ENCODE results near the gene CENPM. TPM values are rescaled to one million over a fixed set of nuclear protein-coding genes. Genes with fewer than 3 reads are reported as not detected.
A peak's percentile ranks its signal among the peaks of the same experiment; 100 is the strongest.
"Not testable (repeated sequence)": the region's sequence is repeated elsewhere in the genome, so short reads cannot be mapped to it uniquely, and the experiment has no call there.

Gene CENPM
- total RNA-seq, 2 donors from 2014 or later, result 26.9 to 28.3 TPM

DNA sequence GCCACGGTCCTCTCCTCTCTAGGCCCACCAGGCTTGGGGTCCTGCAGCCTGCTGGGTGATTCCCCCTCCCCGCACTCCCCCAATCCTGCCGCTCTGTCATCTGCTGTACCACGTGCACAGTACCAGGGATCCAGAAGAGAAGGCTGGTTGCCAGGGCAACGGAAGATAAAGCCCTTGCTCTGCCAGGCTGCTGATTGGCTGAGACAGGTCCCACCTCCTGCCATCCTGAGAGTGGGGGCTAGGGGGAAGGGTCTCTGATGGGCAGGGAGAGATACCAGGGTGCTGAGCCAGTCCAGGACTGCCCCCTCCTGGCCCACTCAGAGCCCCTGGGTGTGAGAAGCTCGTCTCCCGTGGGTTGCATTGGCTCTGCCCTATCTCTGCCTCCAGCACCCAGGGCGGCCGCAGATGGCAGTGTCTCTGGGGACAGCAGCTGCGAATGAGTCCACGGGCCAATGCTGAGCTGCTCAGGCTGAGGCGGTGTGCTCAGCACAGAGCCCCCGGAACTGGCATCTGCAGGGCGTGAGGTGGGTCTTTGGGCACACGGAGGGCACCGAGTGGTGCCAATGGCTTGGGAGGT is 5.0 kb upstream of the CENPM start, which contains the start of gene SMIM45:
SMIM45 (plus strand) TSS at position 253 of the 577 bp plus-strand sequence.
- ATAC-seq (no peak), DNase-seq (no peak)

DNA sequence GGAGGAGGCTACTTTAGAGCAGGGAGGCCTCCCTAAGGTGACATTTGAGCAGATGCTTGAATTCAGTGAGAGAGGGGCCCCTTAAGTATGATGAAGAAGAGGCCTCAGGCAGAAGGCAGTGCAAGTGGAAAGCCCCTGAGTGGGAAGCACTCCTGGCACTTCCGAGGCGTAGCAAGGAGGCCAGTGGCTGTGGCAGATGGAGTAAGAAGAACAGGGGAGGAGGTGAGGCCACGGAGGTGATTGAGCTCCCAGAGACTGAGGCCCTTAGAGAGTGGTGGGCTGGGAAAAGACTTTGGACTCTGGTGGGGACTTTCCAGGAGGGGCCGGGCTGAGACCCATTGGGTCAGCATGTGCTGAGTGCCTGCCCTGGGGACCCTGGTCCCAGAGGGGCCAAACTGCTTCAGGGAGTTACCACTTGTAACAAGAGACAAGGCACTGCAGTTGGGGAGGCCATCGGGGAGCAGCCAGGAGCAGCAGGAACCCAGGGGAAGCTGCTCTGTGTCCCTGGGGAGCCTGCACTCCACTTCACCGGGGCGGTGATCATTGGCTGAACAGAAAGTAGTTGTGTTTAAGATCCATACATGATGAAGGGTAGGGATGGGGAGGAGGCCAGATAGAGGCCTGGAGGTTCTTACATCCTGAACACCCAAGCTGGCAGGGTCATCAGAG is 2.5 kb upstream of the CENPM start:
- DNase-seq, result no peak
- Mint-ChIP-seq H3K27me3 (no peaks in the 10 kb centered on the region), H3K36me3 (ENCODE audit: low read depth) (no peaks in the 10 kb centered on the region), H3K4me1 (peaks cover 12% of the 10 kb centered on the region), H3K4me3 (no peak overlapping the region), H3K27ac (no peak overlapping the region)
- H3K9me3 ChIP-seq (ENCODE audit: control insufficient read depth, low read length, poor library complexity, severe bottlenecking), result no peaks in the 10 kb centered on the region
- no peak for ATAC-seq

More for the DNA sequence above, 5.0 kb upstream of the CENPM start, which contains the start of gene SMIM45:
- no peaks in the 10 kb centered on the region for H3K9me3 ChIP-seq (ENCODE audit: control insufficient read depth, low read length, poor library complexity, severe bottlenecking)
- Mint-ChIP-seq H3K4me3 (no peak within 1 kb of the TSS), H3K4me1 (peaks cover 5% of the 10 kb centered on the region), H3K27me3 (no peaks in the 10 kb centered on the region), H3K27ac (no peak within 1 kb of the TSS), H3K36me3 (ENCODE audit: low read depth) (no peaks in the 10 kb centered on the region)

GRCh38 chr22:41948928-41949296 is 2.0 kb upstream of the CENPM start:
- peaks cover 12% of the 10 kb centered on the region for H3K4me1 Mint-ChIP-seq
- H3K27ac Mint-ChIP-seq, result peak overlapping the region; percentile 56
- H3K27me3 Mint-ChIP-seq; DNase-seq; ATAC-seq; H3K36me3 Mint-ChIP-seq (ENCODE audit: low read depth); H3K4me3 Mint-ChIP-seq; H3K9me3 ChIP-seq (ENCODE audit: control insufficient read depth, low read length, poor library complexity, severe bottlenecking): not testable (repeated sequence)

DNA sequence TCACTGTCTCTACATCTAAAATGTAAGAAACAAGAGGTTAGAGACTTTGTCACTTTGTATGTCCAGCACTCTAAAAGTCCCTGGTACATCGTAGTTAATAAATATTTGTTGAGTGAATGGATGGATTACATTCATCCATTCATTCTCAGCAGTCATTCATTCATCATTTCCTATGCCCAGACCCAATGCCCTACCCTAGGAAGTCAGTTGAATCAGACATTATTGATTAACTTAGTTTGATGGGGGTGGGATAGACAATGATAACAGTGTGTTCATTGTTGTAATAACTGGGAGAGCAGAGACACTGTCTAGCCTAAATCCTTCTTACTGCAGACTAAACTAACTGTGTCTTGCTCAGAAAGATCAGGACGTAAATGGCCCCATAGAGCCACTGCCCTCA is 1.2 kb upstream of the CENPM start:
- no peak overlapping the region for H3K27ac Mint-ChIP-seq
- DNase-seq, result no peak
- H3K27me3 Mint-ChIP-seq, result no peaks in the 10 kb centered on the region
- H3K9me3 ChIP-seq (ENCODE audit: control insufficient read depth, low read length, poor library complexity, severe bottlenecking), result no peaks in the 10 kb centered on the region
- peaks cover 14% of the 10 kb centered on the region for H3K4me1 Mint-ChIP-seq
- peak overlapping the region; percentile 12 for H3K4me3 Mint-ChIP-seq
- no peaks in the 10 kb centered on the region for H3K36me3 Mint-ChIP-seq (ENCODE audit: low read depth)
- no peak for ATAC-seq

DNA sequence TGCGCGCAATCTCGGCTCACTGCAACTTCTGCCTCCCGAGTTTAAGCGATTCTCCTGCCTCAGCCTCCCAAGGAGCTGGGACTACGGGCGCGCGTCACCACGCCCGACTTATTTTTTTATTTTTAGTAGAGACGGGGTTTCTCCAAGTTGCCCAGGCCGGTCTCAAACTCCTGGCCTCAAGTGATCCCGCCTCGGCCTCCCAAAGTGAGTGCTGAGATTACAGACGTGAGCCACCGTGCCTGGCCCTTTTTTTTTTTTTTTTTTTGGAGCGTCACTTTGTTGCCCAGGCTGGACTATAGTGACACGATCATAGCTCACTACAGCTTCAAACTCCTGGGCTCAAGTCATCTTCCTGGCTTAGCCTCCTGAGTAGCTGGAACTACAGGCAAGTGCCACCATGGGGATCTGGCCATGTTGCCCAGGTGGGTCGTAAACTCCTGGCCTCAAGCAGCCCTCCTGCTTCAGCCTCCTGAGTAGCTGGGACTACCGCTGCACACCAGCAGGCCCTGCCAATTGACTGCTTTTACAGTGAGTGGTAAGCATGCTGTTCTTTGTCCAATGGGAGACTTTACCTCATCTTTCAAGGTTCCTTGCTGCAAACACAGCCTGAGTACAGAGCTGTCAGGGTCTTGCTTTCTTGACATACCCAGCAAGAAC is 600 bp upstream of the CENPM start:
- Mint-ChIP-seq H3K27me3 (no peaks in the 10 kb centered on the region), H3K4me1 (peaks cover 14% of the 10 kb centered on the region), H3K4me3 (peak overlapping the region; percentile 91), H3K36me3 (ENCODE audit: low read depth) (no peaks in the 10 kb centered on the region), H3K27ac (peak overlapping the region; percentile 32)
- ATAC-seq (no peak), DNase-seq (no peak)
- H3K9me3 ChIP-seq (ENCODE audit: control insufficient read depth, low read length, poor library complexity, severe bottlenecking), result no peaks in the 10 kb centered on the region

- Mint-ChIP-seq H3K4me1 (peaks cover 37% of the 10 kb centered on the region), H3K36me3 (ENCODE audit: low read depth) (no peaks in the 10 kb centered on the region), H3K4me3 (no peak overlapping the region), H3K27ac (peak overlapping the region; percentile 86), H3K27me3 (no peaks in the 10 kb centered on the region)
- no peak for ATAC-seq
- no peaks in the 10 kb centered on the region for H3K9me3 ChIP-seq (ENCODE audit: control insufficient read depth, low read length, poor library complexity, severe bottlenecking)
- no peak for DNase-seq
These were observed 3.2 kb downstream of the CENPM start for GRCh38 chr22:41943661-41944209.

DNA sequence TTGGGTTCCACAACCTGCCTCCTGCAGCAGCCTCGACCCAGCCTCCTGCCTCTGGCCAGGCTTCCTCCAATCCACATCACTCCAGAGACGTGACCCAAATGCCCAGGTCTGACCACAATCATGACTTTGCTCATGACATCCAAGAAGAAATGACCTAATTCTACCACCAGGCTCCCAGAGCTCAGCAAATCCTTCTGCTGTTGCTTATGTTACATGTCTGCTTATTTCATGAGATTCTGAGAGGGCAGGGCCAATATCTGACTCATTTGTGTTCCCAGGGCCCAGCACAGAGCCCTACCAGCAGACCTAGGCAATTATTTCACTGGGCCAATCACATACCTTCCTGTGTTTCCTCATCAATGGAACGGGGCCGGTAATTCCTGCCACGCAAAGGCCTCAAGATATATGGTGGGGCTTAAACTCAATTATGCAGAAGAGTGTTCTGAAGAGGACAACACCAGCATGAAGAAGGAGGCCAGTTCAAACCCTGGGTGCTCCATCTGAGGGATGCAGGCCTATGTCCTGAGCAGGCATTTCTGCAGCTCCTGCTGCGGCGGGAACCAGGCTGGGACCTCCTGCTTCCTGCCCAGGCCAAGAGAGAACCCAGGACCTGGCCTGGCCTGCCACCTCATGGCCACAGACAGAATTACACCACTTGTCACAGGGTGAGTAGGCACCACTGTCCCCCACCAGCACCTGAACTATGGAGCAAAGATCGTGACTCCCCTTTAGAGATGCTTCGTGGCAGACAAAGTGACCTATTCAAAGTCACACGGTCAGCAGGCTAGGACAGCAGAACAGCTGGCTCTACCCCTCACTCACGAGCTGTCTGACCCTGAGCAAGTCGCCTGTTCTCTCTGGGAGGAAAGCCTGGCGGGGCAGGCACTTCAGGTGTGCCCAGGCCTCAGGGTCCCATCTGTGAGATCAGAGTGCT is 5.9 kb downstream of the CENPM start:
- no peaks in the 10 kb centered on the region for H3K27me3 Mint-ChIP-seq
- no peaks in the 10 kb centered on the region for H3K36me3 Mint-ChIP-seq (ENCODE audit: low read depth)
- H3K9me3 ChIP-seq (ENCODE audit: control insufficient read depth, low read length, poor library complexity, severe bottlenecking), result no peaks in the 10 kb centered on the region
- H3K4me1 Mint-ChIP-seq, result peaks cover 36% of the 10 kb centered on the region
- ATAC-seq, result peak; percentile 57
- peak overlapping the region; percentile 99 for H3K27ac Mint-ChIP-seq
- DNase-seq, result peak; percentile 67 to 83 (median 72)
- H3K4me3 Mint-ChIP-seq, result peak overlapping the region; percentile 68

GRCh38 chr22:41939981-41940831 is 6.7 kb downstream of the CENPM start:
- no peaks in the 10 kb centered on the region for H3K9me3 ChIP-seq (ENCODE audit: control insufficient read depth, low read length, poor library complexity, severe bottlenecking)
- H3K27me3 Mint-ChIP-seq, result no peaks in the 10 kb centered on the region
- H3K4me3 Mint-ChIP-seq, result peak overlapping the region; percentile 91
- H3K4me1 Mint-ChIP-seq, result peaks cover 33% of the 10 kb centered on the region
- ATAC-seq (peak; percentile 82), DNase-seq (peak; percentile 79 to 89 (median 85))
- peak overlapping the region; percentile 99 for H3K27ac Mint-ChIP-seq
- no peaks in the 10 kb centered on the region for H3K36me3 Mint-ChIP-seq (ENCODE audit: low read depth)

DNA sequence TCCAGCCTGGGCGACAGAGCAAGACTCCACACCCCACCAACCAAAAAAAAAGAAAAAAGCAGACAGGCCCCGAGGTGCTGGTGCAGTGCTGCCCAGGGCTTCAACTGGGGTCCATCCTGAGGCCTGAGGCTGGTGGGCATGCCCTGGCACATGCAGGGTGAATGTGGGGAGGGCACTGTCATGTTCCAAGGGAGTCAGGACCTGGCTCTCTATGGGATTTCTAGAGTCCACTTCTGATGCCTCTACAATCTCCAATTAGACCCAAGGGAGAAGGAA is 10.1 kb downstream of the CENPM start:
- H3K4me1 Mint-ChIP-seq, result peaks cover 36% of the 10 kb centered on the region
- H3K36me3 Mint-ChIP-seq (ENCODE audit: low read depth), result no peaks in the 10 kb centered on the region
- no peak for DNase-seq
- no peaks in the 10 kb centered on the region for H3K9me3 ChIP-seq (ENCODE audit: control insufficient read depth, low read length, poor library complexity, severe bottlenecking)
- ATAC-seq, result no peak
- no peaks in the 10 kb centered on the region for H3K27me3 Mint-ChIP-seq
- peak overlapping the region; percentile 99 for H3K27ac Mint-ChIP-seq
- H3K4me3 Mint-ChIP-seq, result peak overlapping the region; percentile 12

DNA sequence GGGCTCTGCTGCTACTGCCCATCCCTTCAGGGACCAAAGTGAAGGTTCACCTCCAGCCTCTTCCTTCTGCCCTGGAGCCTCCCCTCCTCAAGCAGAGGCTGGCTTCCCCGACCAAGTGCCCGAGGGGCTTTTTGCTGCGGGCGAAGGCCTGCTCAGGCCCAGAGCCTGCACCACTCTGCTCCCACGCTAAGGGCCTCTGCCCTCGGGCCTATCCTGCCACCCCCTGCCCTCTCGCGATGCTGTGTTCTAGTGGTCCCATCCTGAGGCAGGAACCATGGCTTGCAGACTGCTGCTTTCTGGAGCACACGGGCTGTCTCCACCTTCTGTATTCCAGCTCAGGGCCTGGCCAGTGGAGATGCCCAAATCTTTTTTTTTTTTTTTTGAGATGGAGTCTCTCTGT is 11.4 kb downstream of the CENPM start:
- H3K9me3 ChIP-seq (ENCODE audit: control insufficient read depth, low read length, poor library complexity, severe bottlenecking), result no peaks in the 10 kb centered on the region
- no peaks in the 10 kb centered on the region for H3K27me3 Mint-ChIP-seq
- H3K4me1 Mint-ChIP-seq, result peaks cover 25% of the 10 kb centered on the region
- ATAC-seq (no peak), DNase-seq (no peak)
- H3K27ac Mint-ChIP-seq, result peak overlapping the region; percentile 99
- H3K36me3 Mint-ChIP-seq (ENCODE audit: low read depth), result no peaks in the 10 kb centered on the region
- H3K4me3 Mint-ChIP-seq, result no peak overlapping the region

DNA sequence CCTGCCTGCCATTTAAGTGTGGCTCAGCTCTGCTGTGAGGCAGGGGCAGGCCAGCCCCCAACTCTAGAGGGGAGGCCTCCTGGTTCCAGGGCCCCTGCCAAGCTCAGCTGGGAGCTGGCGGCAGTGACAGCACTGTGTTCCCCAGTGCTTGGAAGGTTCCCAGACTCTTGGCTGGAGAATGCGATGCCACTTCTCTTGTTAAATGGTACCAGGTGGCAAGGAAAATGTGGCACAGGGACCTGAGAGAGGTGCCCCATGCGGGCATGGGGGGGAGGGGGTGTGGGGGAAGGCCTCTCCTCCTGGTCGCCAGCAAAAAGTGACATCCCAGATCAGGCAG is 12.0 kb downstream of the CENPM start:
- DNase-seq (no peak), ATAC-seq (no peak)
- peaks cover 22% of the 10 kb centered on the region for H3K4me1 Mint-ChIP-seq
- no peak overlapping the region for H3K4me3 Mint-ChIP-seq
- H3K27ac Mint-ChIP-seq, result peak overlapping the region; percentile 81
- no peaks in the 10 kb centered on the region for H3K9me3 ChIP-seq (ENCODE audit: control insufficient read depth, low read length, poor library complexity, severe bottlenecking)
- no peaks in the 10 kb centered on the region for H3K27me3 Mint-ChIP-seq
- H3K36me3 Mint-ChIP-seq (ENCODE audit: low read depth), result no peaks in the 10 kb centered on the region

GRCh38 chr22:41934284-41935014 is 12.5 kb downstream of the CENPM start:
- ATAC-seq, result no peak
- DNase-seq, result no peak
- peak overlapping the region; percentile 81 for H3K27ac Mint-ChIP-seq

More at GRCh38 chr22:41934284-41935014, 12.5 kb downstream of the CENPM start:
- Mint-ChIP-seq H3K27me3 (no peaks in the 10 kb centered on the region), H3K4me3 (no peak overlapping the region), H3K36me3 (ENCODE audit: low read depth) (no peaks in the 10 kb centered on the region), H3K4me1 (peaks cover 17% of the 10 kb centered on the region)
- no peaks in the 10 kb centered on the region for H3K9me3 ChIP-seq (ENCODE audit: control insufficient read depth, low read length, poor library complexity, severe bottlenecking)
